HG03575 (cell line): ENCODE data around the gene ERVW-1.
"Not testable (repeated sequence)": the region's sequence is repeated elsewhere in the genome, so short reads cannot be mapped to it uniquely, and the experiment has no call there.

Experiments
- ATAC-seq: cut with Tn5 transposase; IDR thresholded peaks from one replicate; pipeline ENCODE4 v1.9.1; 2021; ENCODE audit not compliant: unreplicated experiment, insufficient number of reproducible peaks, low FRiP score; ENCODE audit errors: extremely low read depth

The ERVW-1 gene, protein sequence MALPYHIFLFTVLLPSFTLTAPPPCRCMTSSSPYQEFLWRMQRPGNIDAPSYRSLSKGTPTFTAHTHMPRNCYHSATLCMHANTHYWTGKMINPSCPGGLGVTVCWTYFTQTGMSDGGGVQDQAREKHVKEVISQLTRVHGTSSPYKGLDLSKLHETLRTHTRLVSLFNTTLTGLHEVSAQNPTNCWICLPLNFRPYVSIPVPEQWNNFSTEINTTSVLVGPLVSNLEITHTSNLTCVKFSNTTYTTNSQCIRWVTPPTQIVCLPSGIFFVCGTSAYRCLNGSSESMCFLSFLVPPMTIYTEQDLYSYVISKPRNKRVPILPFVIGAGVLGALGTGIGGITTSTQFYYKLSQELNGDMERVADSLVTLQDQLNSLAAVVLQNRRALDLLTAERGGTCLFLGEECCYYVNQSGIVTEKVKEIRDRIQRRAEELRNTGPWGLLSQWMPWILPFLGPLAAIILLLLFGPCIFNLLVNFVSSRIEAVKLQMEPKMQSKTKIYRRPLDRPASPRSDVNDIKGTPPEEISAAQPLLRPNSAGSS

DNA sequence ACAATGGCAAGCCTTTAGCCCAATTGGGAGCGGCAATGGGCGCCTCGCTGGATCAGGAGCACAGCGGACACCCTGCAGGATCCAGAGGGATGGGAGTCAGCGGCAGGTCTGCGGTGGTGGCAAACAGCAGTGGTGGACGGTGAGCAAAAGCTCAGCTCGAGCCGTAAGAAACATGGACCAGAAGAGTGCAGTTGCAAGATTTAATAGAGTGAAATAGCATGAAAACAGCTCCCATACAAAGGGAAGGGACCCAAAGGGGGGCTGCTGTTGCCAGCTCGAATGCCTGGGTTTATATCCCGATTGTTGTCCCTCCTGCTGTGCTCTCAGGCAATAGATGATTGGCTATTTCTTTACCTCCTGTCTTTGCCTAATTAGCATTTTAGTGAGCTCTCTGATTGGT is at the start of gene ERVW-1:
ERVW-1 (minus strand) TSS at position 266 of the 400 bp plus-strand sequence. CDS start 7,565 bp downstream, outside the sequence.
- ATAC-seq: not testable (repeated sequence)

DNA sequence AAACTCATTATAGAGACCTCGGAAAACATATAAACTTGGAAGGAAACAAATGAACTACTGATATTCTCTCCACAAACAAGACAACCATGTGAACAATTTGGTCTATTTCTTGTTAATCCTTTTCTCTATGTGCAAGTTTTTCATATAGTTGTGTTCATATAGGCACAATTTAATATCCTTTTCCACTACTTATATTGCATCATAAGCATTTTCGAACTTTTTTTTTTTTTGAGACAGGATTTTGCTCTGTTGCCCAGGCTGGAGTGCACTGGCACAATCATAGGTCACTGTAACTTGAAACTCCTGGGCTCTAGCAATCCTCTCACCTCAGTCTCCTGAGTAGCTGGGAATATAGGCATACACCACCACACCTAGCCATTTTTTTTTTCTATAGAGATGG is 45.4 kb upstream of the ERVW-1 start:
- no peak for ATAC-seq

DNA sequence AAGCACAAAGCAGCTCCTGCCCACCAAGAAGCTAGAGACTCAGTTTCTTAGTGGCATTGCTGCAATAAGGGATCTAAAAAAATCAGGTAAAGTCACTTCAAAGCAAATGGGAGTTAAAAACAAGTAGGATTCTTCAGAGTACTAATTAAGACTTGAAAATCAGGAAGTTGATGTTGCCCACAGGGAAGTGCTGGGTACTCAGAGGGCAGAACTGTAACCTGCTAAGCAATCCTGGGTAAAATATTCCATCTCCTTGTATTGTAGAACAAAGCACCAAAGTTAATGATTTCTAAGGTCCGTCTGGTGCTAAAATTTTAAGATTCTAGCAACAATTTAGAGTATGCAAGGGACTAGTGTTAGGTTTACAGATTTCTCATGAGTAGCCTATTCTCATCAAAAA is 42.3 kb upstream of the ERVW-1 start:
- ATAC-seq: no peak

DNA sequence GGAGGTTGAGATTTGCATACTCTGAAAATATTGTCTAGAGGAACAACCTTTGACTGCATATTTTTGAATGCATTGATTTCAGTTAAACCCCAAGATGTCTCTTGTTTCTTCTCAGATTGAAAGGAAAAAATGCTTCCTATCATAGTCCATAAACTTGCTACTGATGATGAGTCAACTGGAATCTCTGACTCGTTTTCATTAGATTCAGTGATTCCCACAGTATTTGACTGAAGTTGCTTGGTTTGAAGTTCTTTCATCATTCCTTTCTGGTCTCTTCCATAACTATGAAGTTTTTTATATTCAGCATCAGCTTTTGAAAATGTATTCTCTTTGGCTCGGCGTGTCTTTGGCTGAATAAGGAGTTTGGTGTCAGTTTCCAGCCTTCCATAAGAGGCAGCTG is 39.9 kb upstream of the ERVW-1 start:
- no peak for ATAC-seq

DNA sequence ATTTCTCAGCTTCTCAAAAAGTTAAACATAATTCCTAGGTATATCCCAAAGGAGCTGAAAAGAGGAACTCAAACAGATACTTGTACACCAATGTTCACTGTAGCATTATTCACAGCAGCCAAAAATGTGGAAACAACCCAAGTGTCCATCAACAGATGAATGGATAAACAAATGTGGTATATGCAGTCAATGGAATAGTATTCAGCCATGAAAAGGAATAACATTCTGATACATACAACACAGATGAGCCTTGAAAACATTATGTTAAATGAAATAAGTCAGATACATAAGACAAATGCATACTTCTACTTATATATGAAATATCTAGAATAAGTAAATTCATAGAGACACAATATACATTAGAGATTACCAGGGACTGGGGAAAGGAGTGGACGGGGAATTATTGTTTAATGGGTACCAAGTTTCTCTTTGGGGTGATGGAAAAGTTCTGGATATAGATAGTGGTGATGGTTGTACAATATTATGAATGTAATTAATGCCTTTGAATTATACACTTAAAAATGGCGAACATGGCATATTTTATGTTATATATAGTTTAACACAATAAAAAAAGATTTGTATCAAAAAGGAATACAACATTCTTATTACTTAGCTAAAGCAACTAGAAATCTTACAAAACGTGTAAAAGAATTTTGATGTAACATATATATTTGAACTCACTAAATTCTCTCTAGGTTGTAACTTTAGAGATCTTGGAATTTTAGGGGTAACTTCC is 35.6 kb upstream of the ERVW-1 start:
- ATAC-seq: no peak

DNA sequence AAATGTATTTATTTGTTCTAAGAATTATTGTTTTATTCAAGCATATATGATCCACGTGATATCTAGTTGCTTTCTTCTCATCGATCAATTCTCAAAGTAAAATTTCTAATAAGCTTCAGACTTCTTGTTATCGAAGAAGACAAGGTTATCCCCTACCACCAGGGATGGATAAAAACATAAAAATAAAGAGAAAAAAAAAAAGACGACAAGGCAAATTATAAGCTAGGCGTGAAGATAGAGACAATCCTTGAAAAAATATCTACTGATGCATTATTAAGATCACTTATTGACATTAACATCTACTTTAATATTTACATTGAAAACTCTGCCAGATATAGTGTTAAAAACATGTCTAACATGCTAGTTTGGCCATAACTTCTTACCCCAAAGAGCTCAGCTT is 31.2 kb upstream of the ERVW-1 start:
- ATAC-seq: no peak

DNA sequence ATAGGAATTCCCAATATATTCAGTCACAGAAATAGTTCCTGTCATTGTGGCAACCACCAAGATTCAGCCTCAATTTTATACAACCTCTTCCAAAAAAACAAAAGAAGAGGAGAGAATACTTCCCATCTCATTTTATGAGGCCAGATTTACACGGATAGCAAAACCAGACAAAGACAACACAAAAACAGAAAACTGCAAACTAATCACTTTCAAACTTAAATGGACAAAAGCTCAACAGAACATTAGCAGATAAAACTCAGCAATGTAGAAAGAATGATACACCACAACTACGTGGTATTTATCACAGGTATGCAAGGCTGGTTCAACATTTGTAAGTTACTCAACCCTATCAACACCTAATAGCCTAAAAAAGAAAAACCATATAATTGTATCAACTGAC is 28.6 kb upstream of the ERVW-1 start:
- ATAC-seq: no peak

DNA sequence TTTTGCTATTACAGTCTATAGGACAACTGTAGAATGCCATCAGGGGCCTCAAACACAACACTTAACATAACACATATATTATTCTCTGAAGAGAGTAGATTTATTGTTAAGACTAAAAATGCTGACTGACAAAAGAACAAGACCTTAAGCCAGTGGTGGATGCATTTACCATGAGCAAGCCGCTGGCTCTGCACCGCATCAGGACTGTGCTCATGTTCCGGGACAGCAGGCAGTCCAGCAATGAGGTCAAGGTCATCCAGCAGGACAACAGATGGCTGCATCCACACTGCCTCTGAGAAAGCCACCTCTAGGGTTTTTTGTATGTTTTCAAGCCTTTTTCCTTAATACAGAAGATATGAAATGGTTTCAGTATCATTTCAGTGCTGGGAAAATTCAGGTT is 26.8 kb upstream of the ERVW-1 start:
- no peak for ATAC-seq

DNA sequence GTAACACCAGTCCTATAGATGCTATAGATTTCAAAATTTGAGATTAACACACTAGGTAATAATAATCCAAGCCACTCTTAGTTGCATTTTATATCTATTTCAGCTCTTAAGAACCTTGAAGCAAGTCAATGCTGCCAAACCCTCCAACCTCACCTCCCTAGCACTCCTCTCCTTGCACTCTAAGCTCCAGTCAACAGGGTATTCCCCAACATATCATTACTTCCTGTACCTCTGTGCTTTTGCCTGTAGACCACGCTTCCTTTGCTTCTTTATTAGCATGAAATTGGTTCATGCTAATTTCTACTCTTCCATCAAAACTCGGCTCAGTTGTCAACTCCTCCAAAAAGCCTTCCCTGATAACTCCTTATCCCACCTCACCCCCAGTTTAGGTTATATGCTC is 26.0 kb upstream of the ERVW-1 start:
- no peak for ATAC-seq

DNA sequence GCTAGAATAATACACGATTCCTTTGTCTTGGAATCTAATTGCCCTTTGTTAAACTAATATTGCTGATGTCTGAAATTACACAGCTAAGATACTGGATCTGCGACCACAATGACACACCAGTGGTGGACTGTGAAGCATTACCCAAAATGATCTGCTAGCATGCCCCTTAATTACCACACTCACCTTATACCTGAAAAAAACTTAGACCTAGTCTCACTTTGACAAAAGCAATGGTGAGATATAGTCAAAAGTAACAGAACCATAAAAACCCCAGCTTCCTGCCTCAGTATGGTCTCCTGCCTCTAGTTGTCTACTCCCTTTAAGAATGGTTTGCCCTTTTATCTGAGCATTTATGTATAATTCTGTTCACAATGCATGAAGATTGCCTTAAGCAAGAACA is 20.8 kb upstream of the ERVW-1 start:
- ATAC-seq: no peak

DNA sequence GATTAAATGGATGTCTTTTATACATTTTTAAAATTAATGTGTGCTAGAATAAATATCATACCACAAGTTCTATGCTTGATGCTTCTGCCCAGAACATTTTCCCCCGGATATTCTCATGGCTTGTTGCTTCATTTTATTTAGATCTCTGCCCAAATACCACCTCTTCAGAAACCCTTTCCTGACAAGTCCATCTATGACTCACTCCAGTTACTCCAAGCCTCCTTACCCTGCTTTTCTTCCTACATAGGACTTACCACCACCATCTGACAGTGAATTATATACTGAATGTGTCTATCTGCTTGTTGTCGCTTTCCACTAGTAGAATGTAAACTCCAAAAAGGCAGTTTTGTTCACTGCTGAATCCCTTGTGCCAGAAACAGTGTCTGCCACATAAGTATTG is 19.1 kb upstream of the ERVW-1 start:
- no peak for ATAC-seq

DNA sequence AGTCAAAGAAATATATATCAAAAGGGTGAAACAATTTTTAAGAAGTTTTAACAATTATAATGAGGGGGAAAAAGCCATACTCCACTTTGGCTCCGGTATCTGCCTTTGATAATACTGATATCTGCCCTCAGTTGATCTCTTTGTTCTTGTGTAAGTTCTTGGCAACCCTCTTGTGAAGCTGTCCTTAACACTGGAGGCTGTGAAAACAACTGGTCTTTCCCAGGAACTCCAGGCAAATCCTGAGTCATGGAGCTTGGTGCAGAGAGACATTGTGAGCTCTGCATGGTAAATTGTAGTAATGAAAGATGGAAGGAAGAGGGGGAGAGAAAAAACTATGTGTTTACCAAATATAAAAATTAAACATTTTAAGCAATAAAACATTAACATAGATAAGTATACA is 11.9 kb upstream of the ERVW-1 start:
- ATAC-seq: no peak

DNA sequence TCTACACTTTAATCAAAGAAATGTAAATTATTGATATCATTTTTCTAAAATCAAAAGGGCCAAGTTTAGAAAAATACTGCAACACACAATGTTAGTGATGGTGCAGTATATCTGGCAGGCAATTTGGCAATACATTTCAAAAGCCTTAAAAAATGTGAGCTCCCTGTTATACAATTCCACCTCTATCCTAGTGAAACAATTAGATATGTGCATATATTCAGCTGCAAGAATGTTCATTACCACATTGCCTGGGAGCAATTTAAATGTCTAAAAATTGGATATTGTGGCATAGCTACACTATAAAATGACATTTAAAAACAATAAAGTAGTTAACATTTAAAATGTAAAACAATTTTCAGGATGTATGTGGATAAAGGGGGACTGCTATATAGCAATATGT is 10.1 kb upstream of the ERVW-1 start:
- ATAC-seq: no peak

DNA sequence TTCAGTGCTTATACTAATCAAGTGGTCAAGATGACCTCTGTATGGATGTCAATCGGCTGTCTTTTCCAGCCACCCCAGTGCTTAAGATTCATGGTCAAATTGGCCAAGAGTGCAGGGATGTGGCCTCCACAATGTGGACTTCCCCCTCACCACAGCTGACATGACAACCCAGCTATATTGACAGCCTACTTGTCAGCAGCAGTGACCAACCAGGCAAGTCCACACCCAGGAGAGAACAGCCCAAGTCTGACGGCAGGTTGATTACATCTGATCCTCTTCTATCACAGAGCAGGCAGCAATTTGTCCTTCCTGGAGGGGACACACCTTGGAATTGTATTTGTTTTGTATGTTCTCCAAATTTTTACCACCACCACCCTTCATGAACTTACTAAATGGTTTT is 8.2 kb upstream of the ERVW-1 start:
- ATAC-seq: no peak

DNA sequence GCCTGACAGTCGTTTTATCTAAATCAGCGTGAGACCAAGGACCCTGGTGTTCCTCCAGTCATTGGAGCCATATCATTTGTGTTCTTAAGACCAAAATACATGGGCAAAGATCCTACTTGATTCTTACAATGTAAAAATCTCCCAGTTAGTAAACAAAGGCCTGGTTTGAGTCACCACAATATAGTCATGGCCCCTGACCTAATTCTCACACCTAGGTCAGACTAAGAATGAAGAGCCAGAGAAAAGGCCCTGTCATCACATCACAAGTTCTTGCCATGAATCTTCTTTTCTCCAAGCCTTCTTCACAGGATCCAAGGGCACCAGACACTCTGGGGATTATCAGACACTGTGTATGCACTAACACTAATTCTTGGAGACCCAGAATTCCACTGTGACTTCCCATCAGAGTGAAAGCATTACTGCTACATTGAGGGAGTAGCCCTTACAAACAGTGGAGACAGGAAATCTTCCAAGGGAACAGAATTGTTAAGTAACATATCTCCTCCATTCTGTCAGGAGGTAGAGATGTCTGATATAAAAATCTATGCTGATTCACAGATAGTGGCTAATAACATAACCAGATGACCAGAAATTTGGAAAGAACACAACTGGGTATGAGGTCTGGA is 7.6 kb upstream of the ERVW-1 start:
- no peak for ATAC-seq

DNA sequence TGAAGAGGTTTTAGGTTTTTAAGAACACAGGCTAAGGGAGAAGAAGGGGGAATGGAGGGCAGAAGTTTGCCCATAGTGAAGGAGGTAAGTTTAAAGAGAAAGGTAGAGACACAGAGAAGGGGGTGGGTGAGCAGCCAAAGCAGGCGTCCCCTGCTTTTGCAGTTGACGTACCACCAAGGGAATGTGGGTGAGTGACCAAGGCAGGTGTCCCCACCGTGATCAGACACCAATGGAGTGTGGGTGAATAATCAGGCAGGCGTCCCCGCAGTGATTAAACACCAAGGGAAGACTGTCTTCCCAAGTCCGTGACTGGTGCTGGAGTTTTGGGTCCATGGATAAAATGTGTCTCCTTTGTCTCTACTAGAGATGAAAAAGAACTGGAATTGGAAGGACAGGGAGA is 6.5 kb upstream of the ERVW-1 start:
- not testable (repeated sequence) for ATAC-seq

DNA sequence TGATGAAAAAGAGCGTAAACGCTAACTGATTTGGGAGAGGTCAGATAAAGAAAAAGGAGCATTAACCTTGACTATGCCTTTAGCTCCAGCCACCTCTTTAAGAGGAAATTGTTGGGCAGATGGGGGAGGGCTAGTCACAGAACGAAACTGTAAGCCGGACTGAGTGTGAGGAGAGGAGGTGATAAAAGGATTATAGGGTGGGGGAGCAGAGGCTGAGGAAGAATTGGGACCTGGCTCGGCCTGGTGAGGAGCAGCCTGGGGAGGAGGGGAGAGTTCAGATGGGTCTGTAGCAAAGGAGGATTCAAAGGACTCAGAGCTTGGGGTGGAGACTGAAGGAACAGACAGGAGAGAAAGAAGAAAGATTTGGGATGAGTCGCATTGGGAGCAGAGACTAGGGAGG is 5.9 kb upstream of the ERVW-1 start:
- ATAC-seq: not testable (repeated sequence)

DNA sequence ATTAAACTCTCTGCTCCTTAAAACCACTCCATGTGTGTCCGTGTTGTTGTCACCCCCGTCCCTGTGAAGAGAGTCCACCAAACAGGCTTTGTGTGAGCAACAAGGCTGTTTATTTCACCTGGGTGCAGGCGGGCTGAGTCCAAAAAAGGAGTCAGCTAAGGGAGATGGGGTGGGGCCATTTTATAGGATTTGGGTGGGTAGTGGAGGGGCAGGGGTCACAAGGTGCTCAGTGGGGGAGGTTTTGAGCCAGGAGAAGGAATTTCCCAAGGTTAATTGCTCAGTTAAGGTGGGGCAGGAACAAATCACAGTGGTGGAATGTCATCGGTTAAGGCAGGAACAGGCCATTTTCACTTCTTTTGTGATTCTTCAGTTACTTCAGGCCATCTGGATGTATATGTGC is 1.4 kb upstream of the ERVW-1 start:
- not testable (repeated sequence) for ATAC-seq

DNA sequence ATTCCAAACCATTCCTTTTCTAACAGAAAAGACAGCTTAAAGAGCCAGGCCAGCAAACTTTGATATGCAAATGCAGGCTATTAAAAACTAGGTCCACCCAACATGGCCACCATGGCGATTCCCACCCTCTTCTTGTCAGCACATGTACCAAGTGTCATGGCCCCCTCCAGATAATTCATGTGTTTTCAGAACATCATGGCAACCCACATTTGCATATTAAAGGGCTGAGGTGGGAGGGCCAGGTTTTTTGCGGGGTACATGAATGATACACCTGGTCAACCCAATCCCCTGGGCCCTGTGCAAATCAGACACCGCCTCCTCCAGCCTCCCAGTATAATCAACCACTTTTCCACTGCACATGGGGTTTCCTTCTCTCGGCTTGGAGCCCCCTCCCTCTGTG is 965 bp upstream of the ERVW-1 start:
- no peak for ATAC-seq

DNA sequence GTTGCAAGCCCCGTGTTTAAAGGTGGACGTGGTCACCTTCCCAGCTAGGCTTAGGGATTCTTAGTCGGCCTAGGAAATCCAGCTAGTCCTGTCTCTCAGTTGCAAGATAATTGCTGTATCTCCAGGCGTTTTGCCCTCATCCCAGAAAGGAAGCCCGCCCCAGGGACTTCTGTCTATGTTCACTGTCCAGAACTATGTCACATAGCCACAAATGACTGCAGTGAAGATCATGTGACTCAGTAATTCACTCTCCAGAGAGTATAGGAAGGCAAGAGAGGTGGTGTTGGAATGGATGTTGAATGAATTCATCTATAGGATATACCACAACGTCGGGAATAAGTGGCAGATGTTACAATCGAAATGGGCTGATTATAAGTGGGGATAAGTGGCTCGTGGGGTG is 349 bp upstream of the ERVW-1 start:
- no peak for ATAC-seq
